ENCODE measurements around the gene LRRC8A.

- no peak for TF ChIP-seq RFX5 (IDR thresholded peaks at IDR 0.05; ENCODE audit: low read depth, low read length)
- no peak for TF ChIP-seq RAD21 (IDR thresholded peaks at IDR 0.05; ENCODE audit: low read length)
- TF ChIP-seq, protein P1, sequence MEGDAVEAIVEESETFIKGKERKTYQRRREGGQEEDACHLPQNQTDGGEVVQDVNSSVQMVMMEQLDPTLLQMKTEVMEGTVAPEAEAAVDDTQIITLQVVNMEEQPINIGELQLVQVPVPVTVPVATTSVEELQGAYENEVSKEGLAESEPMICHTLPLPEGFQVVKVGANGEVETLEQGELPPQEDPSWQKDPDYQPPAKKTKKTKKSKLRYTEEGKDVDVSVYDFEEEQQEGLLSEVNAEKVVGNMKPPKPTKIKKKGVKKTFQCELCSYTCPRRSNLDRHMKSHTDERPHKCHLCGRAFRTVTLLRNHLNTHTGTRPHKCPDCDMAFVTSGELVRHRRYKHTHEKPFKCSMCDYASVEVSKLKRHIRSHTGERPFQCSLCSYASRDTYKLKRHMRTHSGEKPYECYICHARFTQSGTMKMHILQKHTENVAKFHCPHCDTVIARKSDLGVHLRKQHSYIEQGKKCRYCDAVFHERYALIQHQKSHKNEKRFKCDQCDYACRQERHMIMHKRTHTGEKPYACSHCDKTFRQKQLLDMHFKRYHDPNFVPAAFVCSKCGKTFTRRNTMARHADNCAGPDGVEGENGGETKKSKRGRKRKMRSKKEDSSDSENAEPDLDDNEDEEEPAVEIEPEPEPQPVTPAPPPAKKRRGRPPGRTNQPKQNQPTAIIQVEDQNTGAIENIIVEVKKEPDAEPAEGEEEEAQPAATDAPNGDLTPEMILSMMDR (conservative IDR thresholded peaks at IDR 0.05; ENCODE audit: low read depth, low read length): no peak
- TF ChIP-seq MXI1 (IDR thresholded peaks at IDR 0.05; ENCODE audit: borderline replicate concordance, low read depth, low read length): no peak
- TF ChIP-seq FOS (IDR thresholded peaks at IDR 0.05; ENCODE audit: low read depth, low read length): no peak
- TF ChIP-seq MAFK (IDR thresholded peaks at IDR 0.05; ENCODE audit: low read depth, low read length): no peak
These were observed 31.3 kb downstream of the LRRC8A start for GRCh38 chr9:128913048-128913900.
